Activated CD4-positive, alpha-beta T cell treated with anti-CD3 and anti-CD28 coated beads, Interleukin-2, amount 50 U/mL, for 1 hour (primary cell): Measurements from ENCODE around the gene ZNF75A.
"Not testable (repeated sequence)": the region's sequence is repeated elsewhere in the genome, so short reads cannot be mapped to it uniquely, and the experiment has no call there.

Experiments used
- DNase-seq: peaks from one replicate; pipeline ENCODE4 v3.0.0-alpha.2; 2020

Gene ZNF75A

GRCh38 chr16:3305109-3306068 lies at the start of gene ZNF75A, which contains the start of gene TIGD7:
Gene ZNF75A (plus strand): TSS chr16:3305497. CDS start chr16:3308429, 2,932 bp downstream.
Gene TIGD7 (minus strand): TSS chr16:3305430. CDS start chr16:3300614, 4,816 bp downstream.
- DNase-seq = peak; percentile 77

GRCh38 chr16:3256146-3256865 lies 49.0 kb upstream of the ZNF75A start, which contains the start of gene MEFV:
Gene MEFV (minus strand): TSS chr16:3256633. CDS start chr16:3256587, 46 bp downstream.
- DNase-seq = no peak

- no peak for DNase-seq
These were observed 48.3 kb upstream of the ZNF75A start for GRCh38 chr16:3256866-3257465.

GRCh38 chr16:3259836-3260235 lies 45.5 kb upstream of the ZNF75A start:
- no peak for DNase-seq

GRCh38 chr16:3262517-3262916 lies 42.8 kb upstream of the ZNF75A start:
- no peak for DNase-seq

- peak; percentile 96 for DNase-seq
These were observed 40.9 kb upstream of the ZNF75A start for GRCh38 chr16:3264137-3265036.

- DNase-seq = no peak
These were observed 38.3 kb upstream of the ZNF75A start for GRCh38 chr16:3266873-3267537.

- no peak for DNase-seq
These were observed 37.0 kb upstream of the ZNF75A start for GRCh38 chr16:3268294-3268693.

- not testable (repeated sequence) for DNase-seq
These were observed 34.6 kb upstream of the ZNF75A start for GRCh38 chr16:3270718-3271117.

- DNase-seq = not testable (repeated sequence)
These were observed 34.0 kb upstream of the ZNF75A start for GRCh38 chr16:3271281-3271680.

GRCh38 chr16:3274490-3274889 lies 30.8 kb upstream of the ZNF75A start:
- DNase-seq = no peak

- DNase-seq = no peak
These were observed 30.4 kb upstream of the ZNF75A start for GRCh38 chr16:3274947-3275346.

GRCh38 chr16:3276679-3277078 lies 28.6 kb upstream of the ZNF75A start:
- no peak for DNase-seq

GRCh38 chr16:3281222-3281820 lies 24.0 kb upstream of the ZNF75A start:
- no peak for DNase-seq

GRCh38 chr16:3282103-3282729 lies 23.1 kb upstream of the ZNF75A start:
- DNase-seq = no peak

GRCh38 chr16:3282730-3283542 lies 22.4 kb upstream of the ZNF75A start, which contains the start of gene ZNF263:
Gene ZNF263 (plus strand): TSS chr16:3283491. CDS start chr16:3283819, 328 bp downstream.
- peak; percentile 89 for DNase-seq

- no peak for DNase-seq
These were observed 21.5 kb upstream of the ZNF75A start for GRCh38 chr16:3283543-3284447.

- no peak for DNase-seq
These were observed 20.2 kb upstream of the ZNF75A start for GRCh38 chr16:3285131-3285530.
